RWPE2 (cell line): ENCODE measurements around the gene USP32.

ENCODE experiments used
- ATAC-seq: fragments of 200-7000 bp; cut with Tn5 transposase; 3 replicates; pipeline ENCODE4 v1.9.1; 2021; ENCODE audit warnings: low read depth
- DNase-seq: peaks from one replicate; pipeline ENCODE4 v3.0.0-alpha.2; 2020; ENCODE audit warnings: low spot score
- H3K27ac ChIP-seq: fragments of 450-650 bp; 2 replicates; pipeline ENCODE4 v1.5.1; 2017; ENCODE audit warnings: mild to moderate bottlenecking; ENCODE audit not compliant: poor library complexity, severe bottlenecking
- H3K27me3 ChIP-seq: fragments of 250-450 bp; sonication (Bioruptor Pico); 2 replicates; pipeline ENCODE4 v1.5.1; 2021; ENCODE audit warnings: mild to moderate bottlenecking, moderate library complexity; ENCODE audit not compliant: insufficient read depth, poor library complexity, severe bottlenecking
- H3K36me3 ChIP-seq: fragments of 250-450 bp; sonication (Bioruptor Pico); 2 replicates; pipeline ENCODE4 v1.5.1; 2020; ENCODE audit warnings: low read depth, mild to moderate bottlenecking, moderate library complexity
- H3K4me1 ChIP-seq: fragments of 250-450 bp; sonication (Bioruptor Pico); 2 replicates; pipeline ENCODE4 v1.5.1; 2021; ENCODE audit warnings: mild to moderate bottlenecking, moderate library complexity; ENCODE audit not compliant: insufficient read depth, poor library complexity, severe bottlenecking
- H3K4me3 ChIP-seq: fragments of 250-450 bp; sonication (Bioruptor Pico); 2 replicates; pipeline ENCODE4 v1.5.1; 2021; ENCODE audit warnings: mild to moderate bottlenecking, moderate library complexity; ENCODE audit not compliant: severe bottlenecking
- H3K9me3 ChIP-seq: fragments of 250-450 bp; sonication (Bioruptor Pico); 2 replicates; pipeline ENCODE4 v1.5.1; 2021; ENCODE audit warnings: mild to moderate bottlenecking, moderate library complexity; ENCODE audit not compliant: severe bottlenecking
- CTCF ChIP-seq: fragments of 450-650 bp; IDR thresholded peaks from one replicate; pipeline ENCODE4 v1.5.1; 2017; ENCODE audit warnings: mild to moderate bottlenecking, moderate library complexity; ENCODE audit not compliant: poor library complexity, severe bottlenecking

The USP32 gene

GRCh38 chr17:60170835-60171752, 220.8 kb downstream of the USP32 start:
- H3K27ac ChIP-seq, result no peak overlapping the region
- no peaks in the 10 kb centered on the region for H3K36me3 ChIP-seq
- no peaks in the 10 kb centered on the region for H3K9me3 ChIP-seq
- H3K4me1 ChIP-seq, result peaks cover 3% of the 10 kb centered on the region
- H3K4me3 ChIP-seq, result no peak overlapping the region
- no peak for DNase-seq
- H3K27me3 ChIP-seq, result no peaks in the 10 kb centered on the region
- TF ChIP-seq CTCF, result no peak
- ATAC-seq, result no peak

- no peak overlapping the region for H3K27ac ChIP-seq
- peaks cover 3% of the 10 kb centered on the region for H3K4me1 ChIP-seq
- DNase-seq (no peak), ATAC-seq (peak; percentile 35; the same call in 1 of the 3 replicates)
- H3K4me3 ChIP-seq, result no peak overlapping the region
- H3K36me3 ChIP-seq, result no peaks in the 10 kb centered on the region
- no peak for TF ChIP-seq CTCF
- no peaks in the 10 kb centered on the region for H3K9me3 ChIP-seq
- no peaks in the 10 kb centered on the region for H3K27me3 ChIP-seq
Observed at GRCh38 chr17:60169921-60170817, 221.8 kb downstream of the USP32 start.

DNA sequence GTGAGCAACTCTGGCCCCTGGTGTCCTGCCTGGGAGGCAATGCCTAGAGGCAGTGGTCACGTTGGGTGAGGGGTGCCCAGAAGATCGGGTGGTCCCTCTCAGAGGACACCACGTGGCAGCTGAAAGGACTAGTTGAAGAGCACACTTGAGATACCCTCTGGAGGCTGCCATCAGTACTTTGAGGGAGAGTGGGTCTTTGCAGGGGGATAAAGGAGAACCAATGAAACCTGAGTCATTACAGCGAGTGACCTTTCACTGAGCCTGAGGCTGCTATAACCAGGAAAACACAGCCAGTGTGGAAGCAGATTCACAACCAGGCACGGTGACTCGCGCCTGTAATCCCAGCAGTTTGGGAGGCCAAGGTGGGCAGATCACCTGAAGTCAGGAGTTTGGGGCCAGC, 223.3 kb downstream of the USP32 start:
- no peak overlapping the region for H3K27ac ChIP-seq
- ATAC-seq, result no peak

GRCh38 chr17:60167065-60167741, 224.7 kb downstream of the USP32 start:
- DNase-seq (no peak), ATAC-seq (no peak)
- H3K9me3 ChIP-seq, result no peaks in the 10 kb centered on the region
- no peaks in the 10 kb centered on the region for H3K36me3 ChIP-seq
- peaks cover 3% of the 10 kb centered on the region for H3K4me1 ChIP-seq
- H3K4me3 ChIP-seq, result no peak overlapping the region
- no peak overlapping the region for H3K27ac ChIP-seq
- no peak for TF ChIP-seq CTCF
- no peaks in the 10 kb centered on the region for H3K27me3 ChIP-seq

More for the DNA sequence above, 223.3 kb downstream of the USP32 start:
- H3K36me3 ChIP-seq, result no peaks in the 10 kb centered on the region
- peaks cover 3% of the 10 kb centered on the region for H3K4me1 ChIP-seq
- no peaks in the 10 kb centered on the region for H3K27me3 ChIP-seq
- DNase-seq, result no peak
- no peak overlapping the region for H3K4me3 ChIP-seq
- no peak for TF ChIP-seq CTCF
- no peaks in the 10 kb centered on the region for H3K9me3 ChIP-seq
